VCaP (cell line): ENCODE data around the gene MTA1.
A peak's percentile ranks its signal among the peaks of the same experiment; 100 is the strongest.

Source experiments
- H3K27ac ChIP-seq: fragments of 450-650 bp; 2 replicates; pipeline ENCODE4 v1.5.1; 2017
- CTCF ChIP-seq: fragments of 450-650 bp; conservative IDR thresholded peaks from 2 replicates; pipeline ENCODE4 v1.5.1; 2017; ENCODE audit warnings: mild to moderate bottlenecking, moderate library complexity

The MTA1 gene

GRCh38 chr14:105419195-105420091 is at the start of gene MTA1:
MTA1 (plus strand) TSS chr14:105419827; CDS start chr14:105420036, 209 bp downstream.
- no peak for TF ChIP-seq CTCF
- H3K27ac ChIP-seq, result peak within 1 kb of the TSS; percentile 87

GRCh38 chr14:105374389-105374788 is 45.2 kb upstream of the MTA1 start:
- peak overlapping the region; percentile 14; the same call in 1 of the 2 replicates for H3K27ac ChIP-seq
- peak; percentile 52 for TF ChIP-seq CTCF

- no peak overlapping the region for H3K27ac ChIP-seq
- TF ChIP-seq CTCF, result no peak
These were observed 44.0 kb upstream of the MTA1 start for GRCh38 chr14:105375635-105376057.

GRCh38 chr14:105376521-105377440 is 42.8 kb upstream of the MTA1 start:
- no peak for TF ChIP-seq CTCF
- H3K27ac ChIP-seq, result no peak overlapping the region

GRCh38 chr14:105377555-105378182 is 42.0 kb upstream of the MTA1 start:
- H3K27ac ChIP-seq, result no peak overlapping the region
- no peak for TF ChIP-seq CTCF

GRCh38 chr14:105378199-105378598 is 41.4 kb upstream of the MTA1 start:
- no peak for TF ChIP-seq CTCF
- H3K27ac ChIP-seq, result no peak overlapping the region
